Fibroblast of skin of right quadriceps (primary cell): ENCODE data around the gene CTNNA2.

Source experiments
- DNase-seq: peaks from one replicate; pipeline ENCODE4 v3.0.0-alpha.2; 2013

CTNNA2 gene

GRCh38 chr2:80363330-80363729 is 850.5 kb downstream of the CTNNA2 start:
- DNase-seq, result no peak

GRCh38 chr2:80363791-80364349 is 851.0 kb downstream of the CTNNA2 start:
- peak; percentile 10 for DNase-seq

- no peak for DNase-seq
Observed at GRCh38 chr2:80364524-80365212, 851.8 kb downstream of the CTNNA2 start.

- peak; percentile 15 for DNase-seq
Observed at GRCh38 chr2:80365762-80366161, 852.9 kb downstream of the CTNNA2 start.

- no peak for DNase-seq
Observed at GRCh38 chr2:80370375-80371009, 857.6 kb downstream of the CTNNA2 start.

GRCh38 chr2:80374105-80374504 is 861.3 kb downstream of the CTNNA2 start:
- DNase-seq, result no peak

GRCh38 chr2:80377071-80377470 is 864.2 kb downstream of the CTNNA2 start:
- peak; percentile 73 for DNase-seq

- peak; percentile 73 for DNase-seq
Observed at GRCh38 chr2:80380736-80381135, 867.9 kb downstream of the CTNNA2 start.

- no peak for DNase-seq
Observed at GRCh38 chr2:80381666-80382065, 868.8 kb downstream of the CTNNA2 start.

GRCh38 chr2:80392441-80392840 is 879.6 kb downstream of the CTNNA2 start:
- peak; percentile 61 for DNase-seq

- DNase-seq, result no peak
Observed at GRCh38 chr2:80393991-80394390, 881.1 kb downstream of the CTNNA2 start.

GRCh38 chr2:80395251-80395650 is 882.4 kb downstream of the CTNNA2 start:
- DNase-seq, result no peak

GRCh38 chr2:80396276-80396675 is 883.4 kb downstream of the CTNNA2 start:
- DNase-seq, result no peak

GRCh38 chr2:80403081-80403480 is 890.2 kb downstream of the CTNNA2 start:
- no peak for DNase-seq

GRCh38 chr2:80407377-80407776 is 894.5 kb downstream of the CTNNA2 start:
- DNase-seq, result no peak

- no peak for DNase-seq
Observed at GRCh38 chr2:80410346-80410745, 897.5 kb downstream of the CTNNA2 start.

GRCh38 chr2:80413136-80413535 is 900.3 kb downstream of the CTNNA2 start:
- no peak for DNase-seq

GRCh38 chr2:80417737-80418136 is 904.9 kb downstream of the CTNNA2 start:
- no peak for DNase-seq

- no peak for DNase-seq
Observed at GRCh38 chr2:80420530-80421208, 907.8 kb downstream of the CTNNA2 start.

GRCh38 chr2:80429251-80429650 is 916.4 kb downstream of the CTNNA2 start:
- DNase-seq, result no peak

- no peak for DNase-seq
Observed at GRCh38 chr2:80437959-80438358, 925.1 kb downstream of the CTNNA2 start.

GRCh38 chr2:80438686-80439085 is 925.8 kb downstream of the CTNNA2 start:
- DNase-seq, result no peak

GRCh38 chr2:80454628-80455027 is 941.8 kb downstream of the CTNNA2 start:
- no peak for DNase-seq

GRCh38 chr2:80459028-80459427 is 946.2 kb downstream of the CTNNA2 start:
- DNase-seq, result no peak
